ENCODE measurements around the gene PRL.

GRCh38 chr6:22279427-22279826, 17.4 kb downstream of the PRL start:
- TF ChIP-seq CTCF (IDR thresholded peaks at IDR 0.05) (no peak), ZFX (IDR thresholded peaks at IDR 0.05; ENCODE audit: borderline replicate concordance) (no peak)

All from 22Rv1 (cell line).